Measurements from ENCODE around the gene EEF2KMT. TPM values are rescaled to one million over a fixed set of nuclear protein-coding genes. Genes with fewer than 3 reads are reported as not detected.

The EEF2KMT gene
- total RNA-seq, 2 experiments from 2014 or later = 2.2 to 2.5 TPM

DNA sequence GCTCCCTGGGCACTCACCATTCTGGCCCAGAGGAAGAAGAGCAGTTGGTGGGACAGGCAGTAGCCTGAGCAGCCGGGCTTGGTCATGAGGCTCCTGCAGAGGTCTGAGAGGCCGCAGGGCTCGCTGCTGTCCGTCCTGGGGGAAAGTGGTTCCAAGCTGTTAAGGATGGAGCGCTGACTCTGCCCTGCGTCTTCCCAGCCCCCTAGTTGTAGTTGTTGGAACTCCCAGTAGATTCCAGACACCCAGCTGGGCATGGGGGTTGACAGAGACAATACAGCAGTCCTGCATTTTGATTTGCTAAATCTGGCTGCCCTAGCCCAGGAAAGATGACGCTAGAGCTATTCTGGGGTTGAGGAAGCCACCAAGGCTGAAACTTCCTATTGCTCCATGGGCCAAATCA lies 39.1 kb downstream of the EEF2KMT start:
- H3K27ac ChIP-seq (ENCODE audit: low read depth in 1 of 2, low read length in 2 of 2) = no peak overlapping the region
- Mint-ChIP-seq H3K4me3 (no peak overlapping the region), H3K36me3 (ENCODE audit: low read depth) (no peaks in the 10 kb centered on the region), H3K9me3 (no peaks in the 10 kb centered on the region), H3K27ac (no peak overlapping the region), H3K4me1 (ENCODE audit: low read depth) (no peaks in the 10 kb centered on the region), H3K27me3 (no peaks in the 10 kb centered on the region)
- ChIA-PET POLR2A (no interaction called here), CTCF (no interaction called here)
- H3K4me3 ChIP-seq (ENCODE audit: low read length) = no peak overlapping the region
- H3K9me3 ChIP-seq (ENCODE audit: control insufficient read depth in 1 of 2, insufficient read depth in 1 of 2, low read length in 2 of 2) = no peaks in the 10 kb centered on the region
- intact Hi-C loops (cut with DNase I, micrococcal nuclease) = no loop called here
- ATAC-seq (ENCODE audit: poor library complexity) = no peak
- TF ChIP-seq, protein P1, sequence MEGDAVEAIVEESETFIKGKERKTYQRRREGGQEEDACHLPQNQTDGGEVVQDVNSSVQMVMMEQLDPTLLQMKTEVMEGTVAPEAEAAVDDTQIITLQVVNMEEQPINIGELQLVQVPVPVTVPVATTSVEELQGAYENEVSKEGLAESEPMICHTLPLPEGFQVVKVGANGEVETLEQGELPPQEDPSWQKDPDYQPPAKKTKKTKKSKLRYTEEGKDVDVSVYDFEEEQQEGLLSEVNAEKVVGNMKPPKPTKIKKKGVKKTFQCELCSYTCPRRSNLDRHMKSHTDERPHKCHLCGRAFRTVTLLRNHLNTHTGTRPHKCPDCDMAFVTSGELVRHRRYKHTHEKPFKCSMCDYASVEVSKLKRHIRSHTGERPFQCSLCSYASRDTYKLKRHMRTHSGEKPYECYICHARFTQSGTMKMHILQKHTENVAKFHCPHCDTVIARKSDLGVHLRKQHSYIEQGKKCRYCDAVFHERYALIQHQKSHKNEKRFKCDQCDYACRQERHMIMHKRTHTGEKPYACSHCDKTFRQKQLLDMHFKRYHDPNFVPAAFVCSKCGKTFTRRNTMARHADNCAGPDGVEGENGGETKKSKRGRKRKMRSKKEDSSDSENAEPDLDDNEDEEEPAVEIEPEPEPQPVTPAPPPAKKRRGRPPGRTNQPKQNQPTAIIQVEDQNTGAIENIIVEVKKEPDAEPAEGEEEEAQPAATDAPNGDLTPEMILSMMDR (IDR thresholded peaks at IDR 0.05) = no peak
- H3K27me3 ChIP-seq (ENCODE audit: control insufficient read depth in 1 of 2, insufficient read depth in 2 of 2, low read length in 2 of 2) = no peaks in the 10 kb centered on the region
- no peak for DNase-seq
- H3K36me3 ChIP-seq (ENCODE audit: insufficient read depth, low read length) = no peaks in the 10 kb centered on the region
- H3K4me1 ChIP-seq (ENCODE audit: insufficient read depth, low read length) = no peaks in the 10 kb centered on the region

DNA sequence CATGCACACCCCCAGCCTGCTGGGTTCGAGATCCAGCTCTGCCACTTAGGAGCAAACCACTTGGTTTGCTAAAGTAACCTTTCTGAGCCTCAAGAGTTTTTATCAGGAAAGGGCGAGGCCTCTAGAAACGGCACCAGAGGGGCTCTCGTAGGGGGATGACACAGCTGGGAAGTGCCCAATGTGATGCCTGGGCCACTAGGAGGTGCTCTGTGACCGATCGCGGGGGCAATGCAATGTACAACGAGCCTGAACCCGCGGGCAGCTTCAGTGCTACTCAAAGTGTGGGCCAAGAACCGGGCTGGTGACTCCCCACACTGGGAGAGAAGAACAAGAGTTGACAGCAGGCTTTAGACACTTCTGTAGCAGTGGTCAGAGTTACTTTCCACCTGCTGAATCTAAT lies 41.2 kb downstream of the EEF2KMT start:
- peak in 13 of 14 experiments; percentile 4 to 61 (median 26) for DNase-seq
- no peaks in the 10 kb centered on the region for H3K27me3 ChIP-seq (ENCODE audit: control insufficient read depth in 1 of 2, insufficient read depth in 2 of 2, low read length in 2 of 2)
- Mint-ChIP-seq H3K27ac (no peak overlapping the region), H3K4me1 (ENCODE audit: low read depth) (no peaks in the 10 kb centered on the region), H3K27me3 (no peaks in the 10 kb centered on the region), H3K9me3 (no peaks in the 10 kb centered on the region), H3K4me3 (no peak overlapping the region), H3K36me3 (ENCODE audit: low read depth) (no peaks in the 10 kb centered on the region)
- POLR2A ChIA-PET = no interaction called here
- TF ChIP-seq, protein P1 (IDR thresholded peaks at IDR 0.05) = no peak
- H3K36me3 ChIP-seq (ENCODE audit: insufficient read depth, low read length) = no peaks in the 10 kb centered on the region
- H3K27ac ChIP-seq (ENCODE audit: low read depth in 1 of 2, low read length in 2 of 2) = no peak overlapping the region
- no peaks in the 10 kb centered on the region for H3K4me1 ChIP-seq (ENCODE audit: insufficient read depth, low read length)
- H3K9me3 ChIP-seq (ENCODE audit: control insufficient read depth in 1 of 2, insufficient read depth in 1 of 2, low read length in 2 of 2) = no peaks in the 10 kb centered on the region
- peak; percentile 62 for ATAC-seq (ENCODE audit: poor library complexity)
- intact Hi-C loops (cut with DNase I, micrococcal nuclease) = no loop called here
- H3K4me3 ChIP-seq (ENCODE audit: low read length) = no peak overlapping the region
- CTCF ChIA-PET = interaction anchor here (0.8 to 1.3 kb wide), 3 partner anchors 8 to 36 kb away, joined by 3 to 12 read pairs (median 4); no protein-coding TSS in a partner anchor

DNA sequence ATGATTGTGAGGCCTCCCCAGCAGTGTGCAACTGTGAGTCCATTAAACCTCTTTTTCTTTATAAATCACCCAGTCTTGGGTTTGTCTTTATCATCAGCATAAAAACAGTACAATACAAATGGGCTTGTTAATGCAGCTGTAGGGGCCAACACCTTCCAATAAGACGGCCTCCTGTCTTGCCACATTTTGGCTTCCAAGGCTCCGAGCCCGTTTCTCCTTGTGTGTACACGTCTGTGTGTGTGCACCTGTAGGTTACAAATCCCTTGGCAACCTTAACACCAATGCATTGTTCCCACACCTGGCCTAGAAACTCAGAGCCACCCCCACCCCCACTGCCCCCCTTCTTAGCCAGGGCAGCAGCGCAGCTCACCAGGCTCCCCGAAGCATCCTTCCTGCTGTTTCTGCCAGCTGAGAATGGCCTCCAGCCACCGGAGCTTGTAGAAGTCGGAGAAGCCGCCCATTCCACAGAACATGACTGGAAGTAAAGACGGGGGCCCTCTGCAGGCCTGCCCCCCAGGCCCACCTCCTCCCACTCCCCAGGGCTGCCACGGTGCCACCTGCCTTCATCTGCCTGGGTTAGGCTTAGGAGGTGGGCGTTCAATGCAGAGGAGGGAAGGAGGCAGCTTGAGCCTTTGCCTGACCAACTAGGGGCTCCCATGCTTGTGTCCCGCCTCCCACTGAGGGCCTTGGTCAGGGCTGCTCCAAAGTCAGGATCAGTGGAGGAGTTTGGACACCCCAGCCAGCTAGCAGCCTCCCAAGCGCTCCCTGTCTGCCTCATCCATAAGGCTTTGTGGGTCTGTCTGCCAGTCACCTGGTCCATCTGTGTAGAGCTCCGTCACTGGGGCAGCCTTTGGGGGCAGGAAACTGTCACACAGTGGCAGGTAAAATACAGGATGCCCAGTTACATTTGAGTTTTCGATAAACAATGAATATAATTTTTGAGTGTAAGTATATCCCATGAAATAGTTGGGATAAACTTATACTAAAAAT lies 42.4 kb downstream of the EEF2KMT start:
- Mint-ChIP-seq H3K4me3 (no peak overlapping the region), H3K9me3 (no peaks in the 10 kb centered on the region), H3K4me1 (ENCODE audit: low read depth) (no peaks in the 10 kb centered on the region), H3K36me3 (ENCODE audit: low read depth) (no peaks in the 10 kb centered on the region), H3K27me3 (no peaks in the 10 kb centered on the region), H3K27ac (no peak overlapping the region)
- TF ChIP-seq, protein P1 (IDR thresholded peaks at IDR 0.05) = no peak
- ChIA-PET CTCF (no interaction called here), POLR2A (no interaction called here)
- no peak overlapping the region for H3K4me3 ChIP-seq (ENCODE audit: low read length)
- no peaks in the 10 kb centered on the region for H3K4me1 ChIP-seq (ENCODE audit: insufficient read depth, low read length)
- intact Hi-C loops (cut with DNase I, micrococcal nuclease) = no loop called here
- DNase-seq (no peak), ATAC-seq (ENCODE audit: poor library complexity) (no peak)
- no peaks in the 10 kb centered on the region for H3K27me3 ChIP-seq (ENCODE audit: control insufficient read depth in 1 of 2, insufficient read depth in 2 of 2, low read length in 2 of 2)
- H3K27ac ChIP-seq (ENCODE audit: low read depth in 1 of 2, low read length in 2 of 2) = no peak overlapping the region
- no peaks in the 10 kb centered on the region for H3K9me3 ChIP-seq (ENCODE audit: control insufficient read depth in 1 of 2, insufficient read depth in 1 of 2, low read length in 2 of 2)
- H3K36me3 ChIP-seq (ENCODE audit: insufficient read depth, low read length) = no peaks in the 10 kb centered on the region
